ENCODE measurements around the gene ZPR1.

The ZPR1 gene

DNA sequence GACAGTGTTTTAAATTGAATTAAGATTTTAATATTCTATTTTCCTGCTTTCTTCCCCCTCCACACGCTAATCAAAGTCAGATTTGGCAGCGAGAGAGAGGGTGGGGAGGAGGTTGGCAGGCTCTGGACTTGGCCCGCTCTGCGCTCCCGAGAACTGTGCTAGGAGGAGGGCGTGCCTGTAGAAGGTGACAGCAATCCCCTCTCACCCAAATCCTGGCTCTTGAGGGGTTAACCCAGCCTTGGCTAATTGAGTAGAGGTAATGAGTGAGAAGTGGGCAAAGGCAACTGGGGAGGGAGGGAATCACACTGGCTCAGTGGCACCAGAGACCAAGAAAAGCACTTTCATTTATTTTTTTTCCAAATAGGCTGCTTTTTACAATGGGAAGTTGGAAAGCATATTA is 57.2 kb downstream of the ZPR1 start:
- TF ChIP-seq USF1 (IDR thresholded peaks at IDR 0.05) (no peak), CREB1 (IDR thresholded peaks at IDR 0.05; ENCODE audit: low read depth) (no peak), TAF1 (IDR thresholded peaks at IDR 0.05; ENCODE audit: low read depth) (no peak), EP300 (IDR thresholded peaks at IDR 0.05; ENCODE audit: borderline replicate concordance) (no peak), YY1 (IDR thresholded peaks at IDR 0.05; ENCODE audit: low read depth) (no peak), NFIC (IDR thresholded peaks at IDR 0.05) (no peak), FOXM1 (IDR thresholded peaks at IDR 0.05; ENCODE audit: borderline replicate concordance, low read depth) (no peak), RAD21 (IDR thresholded peaks at IDR 0.05; ENCODE audit: low read depth) (no peak), TEAD4 (IDR thresholded peaks at IDR 0.05) (no peak), MAX (IDR thresholded peaks at IDR 0.05) (no peak), TCF12 (IDR thresholded peaks at IDR 0.05; ENCODE audit: low read depth) (no peak), EGR1 (IDR thresholded peaks at IDR 0.05) (no peak), ZBTB7A (IDR thresholded peaks at IDR 0.05; ENCODE audit: low read depth) (no peak), CEBPB (IDR thresholded peaks at IDR 0.05) (no peak)
- TF ChIP-seq, protein P1, sequence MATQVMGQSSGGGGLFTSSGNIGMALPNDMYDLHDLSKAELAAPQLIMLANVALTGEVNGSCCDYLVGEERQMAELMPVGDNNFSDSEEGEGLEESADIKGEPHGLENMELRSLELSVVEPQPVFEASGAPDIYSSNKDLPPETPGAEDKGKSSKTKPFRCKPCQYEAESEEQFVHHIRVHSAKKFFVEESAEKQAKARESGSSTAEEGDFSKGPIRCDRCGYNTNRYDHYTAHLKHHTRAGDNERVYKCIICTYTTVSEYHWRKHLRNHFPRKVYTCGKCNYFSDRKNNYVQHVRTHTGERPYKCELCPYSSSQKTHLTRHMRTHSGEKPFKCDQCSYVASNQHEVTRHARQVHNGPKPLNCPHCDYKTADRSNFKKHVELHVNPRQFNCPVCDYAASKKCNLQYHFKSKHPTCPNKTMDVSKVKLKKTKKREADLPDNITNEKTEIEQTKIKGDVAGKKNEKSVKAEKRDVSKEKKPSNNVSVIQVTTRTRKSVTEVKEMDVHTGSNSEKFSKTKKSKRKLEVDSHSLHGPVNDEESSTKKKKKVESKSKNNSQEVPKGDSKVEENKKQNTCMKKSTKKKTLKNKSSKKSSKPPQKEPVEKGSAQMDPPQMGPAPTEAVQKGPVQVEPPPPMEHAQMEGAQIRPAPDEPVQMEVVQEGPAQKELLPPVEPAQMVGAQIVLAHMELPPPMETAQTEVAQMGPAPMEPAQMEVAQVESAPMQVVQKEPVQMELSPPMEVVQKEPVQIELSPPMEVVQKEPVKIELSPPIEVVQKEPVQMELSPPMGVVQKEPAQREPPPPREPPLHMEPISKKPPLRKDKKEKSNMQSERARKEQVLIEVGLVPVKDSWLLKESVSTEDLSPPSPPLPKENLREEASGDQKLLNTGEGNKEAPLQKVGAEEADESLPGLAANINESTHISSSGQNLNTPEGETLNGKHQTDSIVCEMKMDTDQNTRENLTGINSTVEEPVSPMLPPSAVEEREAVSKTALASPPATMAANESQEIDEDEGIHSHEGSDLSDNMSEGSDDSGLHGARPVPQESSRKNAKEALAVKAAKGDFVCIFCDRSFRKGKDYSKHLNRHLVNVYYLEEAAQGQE (IDR thresholded peaks at IDR 0.05; ENCODE audit: low read depth) = no peak

GRCh38 chr11:116730241-116730561 is 57.6 kb downstream of the ZPR1 start:
- TF ChIP-seq, protein P1 (IDR thresholded peaks at IDR 0.05; ENCODE audit: low read depth) = no peak
- TF ChIP-seq FOXM1 (IDR thresholded peaks at IDR 0.05; ENCODE audit: borderline replicate concordance, low read depth) (no peak), TAF1 (IDR thresholded peaks at IDR 0.05; ENCODE audit: low read depth) (no peak), NFIC (IDR thresholded peaks at IDR 0.05) (no peak), USF1 (IDR thresholded peaks at IDR 0.05) (no peak), EGR1 (IDR thresholded peaks at IDR 0.05) (no peak), YY1 (IDR thresholded peaks at IDR 0.05; ENCODE audit: low read depth) (no peak), ZBTB7A (IDR thresholded peaks at IDR 0.05; ENCODE audit: low read depth) (no peak), RAD21 (IDR thresholded peaks at IDR 0.05; ENCODE audit: low read depth) (no peak), MAX (IDR thresholded peaks at IDR 0.05) (no peak), CEBPB (IDR thresholded peaks at IDR 0.05) (no peak), CREB1 (IDR thresholded peaks at IDR 0.05; ENCODE audit: low read depth) (no peak)

- TF ChIP-seq USF1 (IDR thresholded peaks at IDR 0.05) (no peak), CEBPB (IDR thresholded peaks at IDR 0.05) (no peak)
These were observed 58.2 kb downstream of the ZPR1 start for GRCh38 chr11:116729501-116730240.

- TF ChIP-seq, protein P1 (IDR thresholded peaks at IDR 0.05; ENCODE audit: low read depth) = no peak
- no peak for TF ChIP-seq TCF12 (IDR thresholded peaks at IDR 0.05; ENCODE audit: low read depth)
- no peak for TF ChIP-seq ZBTB7A (IDR thresholded peaks at IDR 0.05; ENCODE audit: low read depth)
- TF ChIP-seq RAD21 (IDR thresholded peaks at IDR 0.05; ENCODE audit: low read depth) = no peak
- TF ChIP-seq FOXM1 (IDR thresholded peaks at IDR 0.05; ENCODE audit: borderline replicate concordance, low read depth) = no peak
- TF ChIP-seq TAF1 (IDR thresholded peaks at IDR 0.05; ENCODE audit: low read depth) = no peak
- TF ChIP-seq EGR1 (IDR thresholded peaks at IDR 0.05) = no peak
- no peak for TF ChIP-seq CREB1 (IDR thresholded peaks at IDR 0.05; ENCODE audit: low read depth)
- TF ChIP-seq MAX (IDR thresholded peaks at IDR 0.05) = no peak
- TF ChIP-seq CEBPB (IDR thresholded peaks at IDR 0.05) = no peak
- no peak for TF ChIP-seq TEAD4 (IDR thresholded peaks at IDR 0.05)
- no peak for TF ChIP-seq USF1 (IDR thresholded peaks at IDR 0.05)
- no peak for TF ChIP-seq EP300 (IDR thresholded peaks at IDR 0.05; ENCODE audit: borderline replicate concordance)
- TF ChIP-seq YY1 (IDR thresholded peaks at IDR 0.05; ENCODE audit: low read depth) = no peak
- TF ChIP-seq NFIC (IDR thresholded peaks at IDR 0.05) = no peak
These were observed 59.8 kb downstream of the ZPR1 start for GRCh38 chr11:116727990-116728389.

Data from Ishikawa (cell line).